ENCODE measurements around the gene TMEM181. TPM values are rescaled to one million over a fixed set of nuclear protein-coding genes. Genes with fewer than 3 reads are reported as not detected.
A peak's percentile ranks its signal among the peaks of the same experiment; 100 is the strongest.
"Not testable (repeated sequence)": the region's sequence is repeated elsewhere in the genome, so short reads cannot be mapped to it uniquely, and the experiment has no call there.

The TMEM181 gene
- total RNA-seq, 1 donor from 2014 or later, result 31.0 TPM

DNA sequence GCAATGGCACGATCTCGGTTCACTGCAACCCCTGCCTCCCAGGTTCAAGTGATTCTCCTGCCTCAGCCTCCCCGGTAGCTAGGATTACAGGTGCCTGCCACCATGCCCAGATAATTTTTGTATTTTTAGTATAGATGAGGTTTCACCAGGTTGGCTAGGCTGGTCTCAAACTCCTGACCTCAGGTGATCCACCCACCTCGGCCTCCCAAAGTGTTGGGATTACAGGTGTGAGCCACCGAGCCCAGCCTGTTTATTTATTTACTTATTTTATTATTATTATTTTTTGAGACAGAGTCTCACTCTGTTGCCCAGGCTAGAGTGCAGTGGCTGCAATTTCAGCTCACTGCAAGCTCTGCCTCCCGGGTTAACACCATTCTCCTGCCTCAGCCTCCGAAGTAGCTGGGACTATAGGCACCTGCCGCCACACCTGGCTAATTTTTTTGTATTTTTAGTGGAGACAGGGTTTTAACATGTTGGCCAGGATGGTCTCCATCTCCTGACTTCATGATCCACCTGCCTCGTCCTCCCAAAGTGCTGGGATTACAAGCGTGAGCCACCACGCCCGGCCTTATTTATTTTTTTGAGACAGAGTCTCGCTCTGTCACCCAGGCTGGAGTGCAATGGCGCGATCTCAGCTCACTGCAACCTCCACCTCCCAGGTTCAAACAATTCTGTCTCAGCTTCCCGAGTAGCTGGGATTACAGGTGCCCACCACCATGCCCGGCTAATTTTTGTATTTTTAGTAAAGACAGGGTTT lies 92.3 kb downstream of the TMEM181 start:
- not testable (repeated sequence) for H3K9ac ChIP-seq (ENCODE audit: low read length); H3K27ac Mint-ChIP-seq (ENCODE audit: unreplicated experiment); H3K4me2 ChIP-seq (ENCODE audit: low read length); H2AFZ ChIP-seq (ENCODE audit: low read depth, low read length); H3K9me3 ChIP-seq (ENCODE audit: insufficient read depth, low read depth, low read length); H3K36me3 ChIP-seq (ENCODE audit: insufficient read depth, low read length); DNase-seq (ENCODE audit: low read depth); H3K27me3 ChIP-seq (ENCODE audit: insufficient read depth, low read length); H4K20me1 ChIP-seq (ENCODE audit: insufficient read depth, low read length); H3K27ac ChIP-seq (ENCODE audit: low read depth, low read length); H3K79me2 ChIP-seq (ENCODE audit: insufficient read depth, low read length); H3K4me3 Mint-ChIP-seq (ENCODE audit: unreplicated experiment); FAIRE-seq; H3K9me3 Mint-ChIP-seq (ENCODE audit: unreplicated experiment); H3K4me3 ChIP-seq (ENCODE audit: insufficient read depth, low read depth, low read length); H3K36me3 Mint-ChIP-seq (ENCODE audit: low read depth, unreplicated experiment); H3K27me3 Mint-ChIP-seq (ENCODE audit: low read depth, unreplicated experiment)
- H3K4me1 ChIP-seq (ENCODE audit: insufficient read depth, low read length), result peaks cover 39% of the 10 kb centered on the region
- peaks cover 32% of the 10 kb centered on the region for H3K4me1 Mint-ChIP-seq (ENCODE audit: low read depth, unreplicated experiment)

DNA sequence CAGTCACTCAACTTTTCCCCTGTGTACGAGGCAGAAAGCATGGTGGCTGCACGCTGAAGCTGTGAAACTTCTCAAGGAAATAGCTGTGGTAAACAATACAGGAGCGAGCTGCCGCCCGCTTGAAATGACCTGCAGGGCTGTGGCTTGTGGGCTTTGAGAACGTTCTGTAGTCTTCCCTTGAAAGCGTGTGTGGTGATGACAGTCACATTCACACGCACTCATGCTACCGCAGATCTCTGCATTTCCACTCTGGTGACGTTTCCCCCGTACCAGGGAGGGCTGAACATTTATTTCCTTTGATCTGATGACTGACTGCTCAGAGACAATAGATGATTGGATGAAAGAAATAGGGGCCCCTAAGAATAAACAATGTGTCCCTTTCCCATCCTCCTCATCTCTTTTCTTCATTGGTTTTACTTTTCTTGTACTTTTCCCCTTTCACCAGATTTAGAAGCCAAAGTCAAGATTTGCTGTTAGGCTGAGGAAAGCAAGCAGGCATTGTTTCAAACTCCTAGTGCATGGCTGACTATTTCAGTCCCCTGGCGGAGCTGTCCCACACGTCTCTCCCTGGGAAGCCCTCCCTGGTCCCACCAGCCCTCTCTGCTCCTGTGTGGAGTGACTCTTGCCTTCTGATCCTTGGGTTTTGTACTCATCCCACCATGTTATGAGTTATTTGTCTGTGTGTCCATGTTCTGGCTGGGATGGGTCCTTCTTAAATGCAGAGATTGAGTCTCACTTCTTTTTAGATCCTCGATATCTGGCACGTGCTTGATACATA lies 93.9 kb downstream of the TMEM181 start:
- Histone ChIP-seq H3K4me2 (ENCODE audit: low read length) (peak overlapping the region; percentile 23), H2AFZ (ENCODE audit: low read depth, low read length) (peak overlapping the region; percentile 55), H3K27ac (ENCODE audit: low read depth, low read length) (peak overlapping the region; percentile 81), H4K20me1 (ENCODE audit: insufficient read depth, low read length) (no peaks in the 10 kb centered on the region), H3K4me1 (ENCODE audit: insufficient read depth, low read length) (peaks cover 37% of the 10 kb centered on the region), H3K4me3 (ENCODE audit: insufficient read depth, low read depth, low read length) (no peak overlapping the region), H3K27me3 (ENCODE audit: insufficient read depth, low read length) (no peaks in the 10 kb centered on the region), H3K79me2 (ENCODE audit: insufficient read depth, low read length) (no peaks in the 10 kb centered on the region), H3K9ac (ENCODE audit: low read length) (peak overlapping the region; percentile 59), H3K9me3 (ENCODE audit: insufficient read depth, low read depth, low read length) (no peaks in the 10 kb centered on the region), H3K36me3 (ENCODE audit: insufficient read depth, low read length) (no peaks in the 10 kb centered on the region)
- peak overlapping the region; percentile 55 for H3K27ac Mint-ChIP-seq (ENCODE audit: unreplicated experiment)
- peaks cover 29% of the 10 kb centered on the region for H3K4me1 Mint-ChIP-seq (ENCODE audit: low read depth, unreplicated experiment)
- no peak overlapping the region for H3K4me3 Mint-ChIP-seq (ENCODE audit: unreplicated experiment)
- DNase-seq (ENCODE audit: low read depth) (peak; percentile 64), FAIRE-seq (no peak)
- TF ChIP-seq EZH2 (IDR thresholded peaks at IDR 0.05; ENCODE audit: insufficient read depth, low read length), result no peak
- TF ChIP-seq, protein P1, sequence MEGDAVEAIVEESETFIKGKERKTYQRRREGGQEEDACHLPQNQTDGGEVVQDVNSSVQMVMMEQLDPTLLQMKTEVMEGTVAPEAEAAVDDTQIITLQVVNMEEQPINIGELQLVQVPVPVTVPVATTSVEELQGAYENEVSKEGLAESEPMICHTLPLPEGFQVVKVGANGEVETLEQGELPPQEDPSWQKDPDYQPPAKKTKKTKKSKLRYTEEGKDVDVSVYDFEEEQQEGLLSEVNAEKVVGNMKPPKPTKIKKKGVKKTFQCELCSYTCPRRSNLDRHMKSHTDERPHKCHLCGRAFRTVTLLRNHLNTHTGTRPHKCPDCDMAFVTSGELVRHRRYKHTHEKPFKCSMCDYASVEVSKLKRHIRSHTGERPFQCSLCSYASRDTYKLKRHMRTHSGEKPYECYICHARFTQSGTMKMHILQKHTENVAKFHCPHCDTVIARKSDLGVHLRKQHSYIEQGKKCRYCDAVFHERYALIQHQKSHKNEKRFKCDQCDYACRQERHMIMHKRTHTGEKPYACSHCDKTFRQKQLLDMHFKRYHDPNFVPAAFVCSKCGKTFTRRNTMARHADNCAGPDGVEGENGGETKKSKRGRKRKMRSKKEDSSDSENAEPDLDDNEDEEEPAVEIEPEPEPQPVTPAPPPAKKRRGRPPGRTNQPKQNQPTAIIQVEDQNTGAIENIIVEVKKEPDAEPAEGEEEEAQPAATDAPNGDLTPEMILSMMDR (IDR thresholded peaks at IDR 0.05; ENCODE audit: insufficient read depth, low read depth, low read length), result no peak
- H3K36me3 Mint-ChIP-seq (ENCODE audit: low read depth, unreplicated experiment), result no peaks in the 10 kb centered on the region
- peaks cover 3% of the 10 kb centered on the region for H3K27me3 Mint-ChIP-seq (ENCODE audit: low read depth, unreplicated experiment)
- H3K9me3 Mint-ChIP-seq (ENCODE audit: unreplicated experiment), result no peaks in the 10 kb centered on the region

DNA sequence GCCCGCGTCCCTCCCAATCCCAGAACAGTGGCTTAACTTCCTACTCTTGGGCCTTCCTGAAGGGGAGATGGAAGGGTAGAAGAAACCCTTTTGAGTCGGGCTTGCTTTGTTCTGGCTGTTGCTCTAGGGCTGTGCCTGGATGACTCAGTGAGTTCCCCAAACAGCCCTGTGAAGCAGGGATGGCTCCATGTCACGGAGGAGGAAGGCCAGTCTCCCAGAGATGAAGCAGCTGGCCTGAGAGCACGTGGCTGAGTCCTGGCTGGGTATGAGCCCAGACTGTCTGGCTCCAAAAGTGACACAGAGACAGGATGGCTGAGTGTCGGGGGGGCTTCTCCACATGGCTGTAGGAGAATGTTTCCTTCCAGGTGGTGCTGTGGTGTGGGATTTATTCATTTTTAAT lies 94.6 kb downstream of the TMEM181 start:
- Histone ChIP-seq H3K79me2 (ENCODE audit: insufficient read depth, low read length) (no peaks in the 10 kb centered on the region), H3K4me3 (ENCODE audit: insufficient read depth, low read depth, low read length) (no peak overlapping the region), H3K27me3 (ENCODE audit: insufficient read depth, low read length) (no peaks in the 10 kb centered on the region), H3K4me1 (ENCODE audit: insufficient read depth, low read length) (peaks cover 29% of the 10 kb centered on the region), H3K36me3 (ENCODE audit: insufficient read depth, low read length) (no peaks in the 10 kb centered on the region), H4K20me1 (ENCODE audit: insufficient read depth, low read length) (no peaks in the 10 kb centered on the region), H3K9ac (ENCODE audit: low read length) (peak overlapping the region; percentile 59), H2AFZ (ENCODE audit: low read depth, low read length) (peak overlapping the region; percentile 55), H3K27ac (ENCODE audit: low read depth, low read length) (peak overlapping the region; percentile 81), H3K4me2 (ENCODE audit: low read length) (peak overlapping the region; percentile 23), H3K9me3 (ENCODE audit: insufficient read depth, low read depth, low read length) (no peaks in the 10 kb centered on the region)
- TF ChIP-seq EZH2 (IDR thresholded peaks at IDR 0.05; ENCODE audit: insufficient read depth, low read length), result no peak
- TF ChIP-seq, protein P1 (IDR thresholded peaks at IDR 0.05; ENCODE audit: insufficient read depth, low read depth, low read length), result no peak
- Mint-ChIP-seq H3K27ac (ENCODE audit: unreplicated experiment) (peak overlapping the region; percentile 55), H3K36me3 (ENCODE audit: low read depth, unreplicated experiment) (no peaks in the 10 kb centered on the region), H3K9me3 (ENCODE audit: unreplicated experiment) (no peaks in the 10 kb centered on the region), H3K27me3 (ENCODE audit: low read depth, unreplicated experiment) (peaks cover 5% of the 10 kb centered on the region), H3K4me3 (ENCODE audit: unreplicated experiment) (no peak overlapping the region), H3K4me1 (ENCODE audit: low read depth, unreplicated experiment) (peaks cover 21% of the 10 kb centered on the region)
- FAIRE-seq (no peak), DNase-seq (ENCODE audit: low read depth) (peak; percentile 85)
